Activated T-helper 1 cell treated with anti-CD3 and anti-CD28 coated beads, Interleukin-12 subunit alpha, Interleukin-12 subunit beta, Interleukin-2, Interleukin-4 antibody, amounts not matched to agents 30 ng/mL and 10 ng/mL and 1 ng/mL, durations not matched to agents 14 hours and 24 hours and 36 hours (primary cell): Measurements from ENCODE around the gene PTPN3. TPM values are rescaled to one million over a fixed set of nuclear protein-coding genes. Genes with fewer than 3 reads are reported as not detected.

ENCODE experiments used
- DNase-seq: peaks from one replicate; pipeline ENCODE4 v3.0.0; 2021; ENCODE audit warnings: low spot score
- H3K27ac Mint-ChIP-seq: one replicate; pipeline ENCODE4 v1.8.0; 2021; ENCODE audit warnings: mild to moderate bottlenecking, mixed read lengths
- H3K27me3 Mint-ChIP-seq: one replicate; pipeline ENCODE4 v1.8.0; 2022; ENCODE audit warnings: mild to moderate bottlenecking, moderate library complexity, mixed read lengths; ENCODE audit not compliant: insufficient read depth
- H3K36me3 Mint-ChIP-seq: one replicate; pipeline ENCODE4 v1.8.0; 2021; ENCODE audit warnings: low read depth, mixed read lengths
- H3K4me1 Mint-ChIP-seq: one replicate; pipeline ENCODE4 v1.8.0; 2021; ENCODE audit warnings: low read depth, mixed read lengths
- H3K4me3 Mint-ChIP-seq: one replicate; pipeline ENCODE4 v1.8.0; 2021; ENCODE audit warnings: mild to moderate bottlenecking, moderate library complexity, mixed read lengths
- H3K9me3 Mint-ChIP-seq: one replicate; pipeline ENCODE4 v1.8.0; 2021; ENCODE audit warnings: mixed read lengths
- intact Hi-C: fragments of 100-400 bp; cut with micrococcal nuclease; formaldehyde crosslinking; loops from one replicate; pipeline ENCODE4 v1.15.1; 2024
- total RNA-seq: library from RNA; stranded (reverse); gene quantifications from 2 replicates; pipeline ENCODE4 v1.2.3, GENCODE V29; 2022

The PTPN3 gene
- total RNA-seq, 1 donor from 2014 or later, result 6.6 TPM

- no peak for DNase-seq
- Mint-ChIP-seq H3K27me3 (no peaks in the 10 kb centered on the region), H3K27ac (no peak overlapping the region), H3K9me3 (no peaks in the 10 kb centered on the region), H3K4me1 (peaks cover 51% of the 10 kb centered on the region), H3K4me3 (no peak overlapping the region), H3K36me3 (peaks cover 8% of the 10 kb centered on the region)
- intact Hi-C loops, result loop anchor here (2.0 kb wide), 1 partner anchor 13 kb away; no protein-coding TSS in a partner anchor
Measured at GRCh38 chr9:109419531-109419930, 78.6 kb downstream of the PTPN3 start.

- Mint-ChIP-seq H3K27ac (peak overlapping the region; percentile 70), H3K9me3 (no peaks in the 10 kb centered on the region), H3K27me3 (no peaks in the 10 kb centered on the region), H3K36me3 (peaks cover 8% of the 10 kb centered on the region), H3K4me1 (peaks cover 56% of the 10 kb centered on the region), H3K4me3 (no peak overlapping the region)
- DNase-seq, result no peak
- intact Hi-C loops, result loop anchor here (2.0 kb wide), 1 partner anchor 14 kb away; no protein-coding TSS in a partner anchor
Measured at GRCh38 chr9:109418827-109419226, 79.3 kb downstream of the PTPN3 start.

- H3K4me1 Mint-ChIP-seq, result peaks cover 62% of the 10 kb centered on the region
- intact Hi-C loops, result loop anchor here (2.0 kb wide), 3 partner anchors 15 to 731 kb away; no protein-coding TSS in a partner anchor
- DNase-seq, result no peak
- no peaks in the 10 kb centered on the region for H3K9me3 Mint-ChIP-seq
- H3K4me3 Mint-ChIP-seq, result peak overlapping the region; percentile 58
- H3K27ac Mint-ChIP-seq, result peak overlapping the region; percentile 77
- H3K27me3 Mint-ChIP-seq, result no peaks in the 10 kb centered on the region
- H3K36me3 Mint-ChIP-seq, result peaks cover 8% of the 10 kb centered on the region
Measured at GRCh38 chr9:109417585-109418544, 80.2 kb downstream of the PTPN3 start.

DNA sequence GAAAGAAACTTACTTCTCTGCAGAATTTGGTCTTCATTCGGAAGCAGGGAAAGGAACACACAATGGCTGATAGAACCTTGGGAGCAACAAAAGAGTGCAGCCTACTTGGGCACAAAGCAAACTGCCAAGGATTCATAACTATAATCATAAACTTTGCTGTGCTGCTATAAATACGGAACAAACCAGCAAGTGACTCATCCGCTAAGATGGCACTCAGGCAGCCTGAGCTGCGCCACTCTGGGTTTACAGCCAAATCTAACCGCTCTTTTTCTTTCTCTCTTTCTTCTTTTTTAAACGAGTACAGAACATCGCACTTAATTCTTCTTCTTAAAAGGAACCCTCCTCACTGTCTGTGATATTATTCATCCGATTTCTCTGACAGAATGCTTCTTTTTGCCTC lies 81.1 kb downstream of the PTPN3 start:
- Mint-ChIP-seq H3K27ac (peak overlapping the region; percentile 77), H3K36me3 (peaks cover 8% of the 10 kb centered on the region), H3K4me3 (peak overlapping the region; percentile 58), H3K4me1 (peaks cover 67% of the 10 kb centered on the region), H3K9me3 (no peaks in the 10 kb centered on the region), H3K27me3 (no peaks in the 10 kb centered on the region)
- intact Hi-C loops, result loop anchor here (2.0 kb wide), 2 partner anchors 48 to 732 kb away; no protein-coding TSS in a partner anchor
- DNase-seq, result no peak

DNA sequence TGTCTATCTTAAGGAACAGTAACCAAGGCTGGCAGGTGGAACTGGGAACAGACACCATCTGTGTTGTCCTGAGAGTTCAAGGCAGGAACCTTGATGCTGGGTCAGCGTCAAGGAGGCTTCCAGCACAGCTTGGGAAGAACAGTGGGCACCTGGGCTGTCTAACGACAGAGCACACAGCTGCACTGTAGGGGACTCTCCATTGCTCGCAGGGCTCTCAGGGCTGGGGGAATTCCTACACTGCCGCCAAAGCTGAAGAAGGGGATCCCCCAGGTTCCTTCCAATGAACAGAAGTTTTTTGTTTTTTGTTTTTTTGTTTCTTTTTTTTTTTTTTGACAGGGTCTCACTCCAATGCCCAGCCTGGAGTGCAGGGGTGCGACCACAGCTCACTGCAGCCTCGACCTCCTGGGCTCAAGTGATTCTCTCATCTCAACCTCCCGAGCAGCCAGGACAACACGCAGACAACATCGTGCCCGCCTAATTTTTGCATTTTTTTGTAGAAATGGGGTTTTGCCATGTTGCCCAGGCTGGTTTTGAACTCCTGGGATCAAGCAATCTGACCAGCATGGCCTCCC lies 81.9 kb downstream of the PTPN3 start:
- H3K9me3 Mint-ChIP-seq, result no peaks in the 10 kb centered on the region
- peaks cover 75% of the 10 kb centered on the region for H3K4me1 Mint-ChIP-seq
- no peaks in the 10 kb centered on the region for H3K27me3 Mint-ChIP-seq
- H3K27ac Mint-ChIP-seq, result peak overlapping the region; percentile 77
- peaks cover 8% of the 10 kb centered on the region for H3K36me3 Mint-ChIP-seq
- peak overlapping the region; percentile 49 for H3K4me3 Mint-ChIP-seq
- intact Hi-C loops, result loop anchor here (2.0 kb wide), 2 partner anchors 49 to 733 kb away; no protein-coding TSS in a partner anchor
- DNase-seq, result peak; percentile 52

DNA sequence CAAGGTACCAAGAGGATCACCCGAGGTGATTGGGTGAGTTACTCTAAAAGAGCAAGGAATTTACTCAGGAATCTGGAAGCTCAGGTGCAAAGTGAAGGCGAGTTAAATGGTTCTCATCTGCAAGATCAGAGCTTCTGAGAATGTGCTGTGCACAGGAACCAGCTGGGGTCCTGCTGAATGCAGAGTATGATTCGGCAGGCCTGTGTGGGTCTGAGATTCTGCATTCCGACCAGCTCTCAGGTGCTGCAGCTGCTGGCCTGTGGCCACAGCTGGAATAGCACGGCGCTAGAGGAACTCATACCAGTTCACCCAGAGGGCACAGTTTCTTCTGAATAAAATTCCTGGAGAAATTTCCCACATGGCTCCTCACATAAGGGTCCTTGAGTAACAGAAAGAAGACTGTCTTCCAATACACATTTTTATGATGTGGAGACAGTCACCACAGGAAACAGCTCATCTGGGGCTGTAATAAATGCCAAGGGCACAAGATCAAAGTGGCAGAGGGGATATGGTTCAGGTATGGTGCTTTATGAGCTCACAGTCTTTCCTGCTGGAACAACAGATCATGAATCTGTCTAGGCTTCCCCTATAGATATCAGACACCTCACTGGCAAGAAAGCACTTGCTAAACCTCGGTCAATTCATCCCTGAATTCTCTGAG lies 83.9 kb downstream of the PTPN3 start:
- H3K9me3 Mint-ChIP-seq, result no peaks in the 10 kb centered on the region
- no peaks in the 10 kb centered on the region for H3K27me3 Mint-ChIP-seq
- no peak for DNase-seq
- intact Hi-C loops, result loop anchor here (2.0 to 5.0 kb wide), 4 partner anchors 117 to 527 kb away; partner anchors contain the start of genes ABITRAM and ELP1
- peaks cover 91% of the 10 kb centered on the region for H3K4me1 Mint-ChIP-seq
- H3K27ac Mint-ChIP-seq, result peak overlapping the region; percentile 21
- peaks cover 8% of the 10 kb centered on the region for H3K36me3 Mint-ChIP-seq
- no peak overlapping the region for H3K4me3 Mint-ChIP-seq

GRCh38 chr9:109411798-109412352 lies 86.2 kb downstream of the PTPN3 start:
- DNase-seq, result no peak
- peaks cover 3% of the 10 kb centered on the region for H3K36me3 Mint-ChIP-seq
- peak overlapping the region; percentile 32 for H3K4me3 Mint-ChIP-seq
- H3K4me1 Mint-ChIP-seq, result peaks cover 73% of the 10 kb centered on the region
- H3K27ac Mint-ChIP-seq, result peak overlapping the region; percentile 92
- intact Hi-C loops, result loop anchor here (1.0 to 5.0 kb wide), 8 partner anchors 28 to 525 kb away; partner anchors contain the start of genes ABITRAM, CTNNAL1, ELP1 and EPB41L4B
- H3K9me3 Mint-ChIP-seq, result no peaks in the 10 kb centered on the region
- H3K27me3 Mint-ChIP-seq, result no peaks in the 10 kb centered on the region

GRCh38 chr9:109411069-109411761 lies 86.9 kb downstream of the PTPN3 start:
- DNase-seq, result no peak
- Mint-ChIP-seq H3K36me3 (peaks cover 3% of the 10 kb centered on the region), H3K4me1 (peaks cover 66% of the 10 kb centered on the region), H3K9me3 (no peaks in the 10 kb centered on the region), H3K27me3 (no peaks in the 10 kb centered on the region), H3K4me3 (peak overlapping the region; percentile 65), H3K27ac (peak overlapping the region; percentile 92)
- intact Hi-C loops, result loop anchor here (1.0 to 5.0 kb wide), 8 partner anchors 29 to 524 kb away; partner anchors contain the start of genes ABITRAM, CTNNAL1, ELP1 and EPB41L4B

GRCh38 chr9:109409773-109410397 lies 88.2 kb downstream of the PTPN3 start:
- DNase-seq, result no peak

DNA sequence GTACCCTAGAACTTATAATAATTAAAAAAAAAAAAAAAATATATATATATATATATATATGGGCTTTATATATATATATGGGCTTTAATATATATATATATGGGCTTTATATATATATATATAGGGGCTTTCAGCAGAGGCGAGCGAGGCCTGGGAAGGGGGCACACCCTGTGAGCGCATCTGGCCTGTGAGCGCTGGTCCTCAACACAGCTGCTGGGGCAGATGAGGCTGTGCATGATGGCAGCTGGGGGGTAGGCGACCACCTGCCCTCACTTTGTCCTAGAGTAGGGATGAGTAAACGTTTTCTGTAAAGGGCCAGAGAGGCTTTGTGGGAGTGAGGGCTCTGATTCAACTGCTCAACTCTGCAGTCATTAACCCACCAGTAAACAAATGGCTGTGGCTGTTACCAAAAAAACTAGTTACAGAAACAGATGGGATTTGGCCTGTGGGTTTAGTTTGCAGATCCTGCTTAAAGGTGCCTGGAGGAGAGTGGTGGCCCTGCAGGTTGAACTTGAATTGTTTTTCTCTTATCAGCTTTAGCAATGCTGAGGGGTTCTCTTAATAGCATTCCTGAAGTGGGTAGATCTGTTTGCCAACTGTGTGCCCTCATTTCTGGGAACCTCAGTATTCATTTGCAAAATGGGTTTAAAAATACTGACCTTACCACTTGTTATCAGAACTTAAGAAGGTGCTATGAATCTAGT lies 89.2 kb downstream of the PTPN3 start:
- Mint-ChIP-seq H3K36me3 (no peaks in the 10 kb centered on the region), H3K27me3 (peaks cover 2% of the 10 kb centered on the region), H3K4me3 (peak overlapping the region; percentile 22), H3K9me3 (no peaks in the 10 kb centered on the region), H3K4me1 (peaks cover 43% of the 10 kb centered on the region), H3K27ac (no peak overlapping the region)
- intact Hi-C loops, result no loop called here
- DNase-seq, result no peak

More at GRCh38 chr9:109409773-109410397, 88.2 kb downstream of the PTPN3 start:
- intact Hi-C loops, result loop anchor here (1.0 to 5.0 kb wide), 7 partner anchors 8 to 523 kb away; partner anchors contain the start of genes ABITRAM, CTNNAL1, ELP1 and EPB41L4B
- H3K27ac Mint-ChIP-seq, result peak overlapping the region; percentile 40
- peaks cover 53% of the 10 kb centered on the region for H3K4me1 Mint-ChIP-seq
- H3K27me3 Mint-ChIP-seq, result peaks cover 2% of the 10 kb centered on the region
- H3K4me3 Mint-ChIP-seq, result peak overlapping the region; percentile 70
- no peaks in the 10 kb centered on the region for H3K36me3 Mint-ChIP-seq
- H3K9me3 Mint-ChIP-seq, result no peaks in the 10 kb centered on the region

DNA sequence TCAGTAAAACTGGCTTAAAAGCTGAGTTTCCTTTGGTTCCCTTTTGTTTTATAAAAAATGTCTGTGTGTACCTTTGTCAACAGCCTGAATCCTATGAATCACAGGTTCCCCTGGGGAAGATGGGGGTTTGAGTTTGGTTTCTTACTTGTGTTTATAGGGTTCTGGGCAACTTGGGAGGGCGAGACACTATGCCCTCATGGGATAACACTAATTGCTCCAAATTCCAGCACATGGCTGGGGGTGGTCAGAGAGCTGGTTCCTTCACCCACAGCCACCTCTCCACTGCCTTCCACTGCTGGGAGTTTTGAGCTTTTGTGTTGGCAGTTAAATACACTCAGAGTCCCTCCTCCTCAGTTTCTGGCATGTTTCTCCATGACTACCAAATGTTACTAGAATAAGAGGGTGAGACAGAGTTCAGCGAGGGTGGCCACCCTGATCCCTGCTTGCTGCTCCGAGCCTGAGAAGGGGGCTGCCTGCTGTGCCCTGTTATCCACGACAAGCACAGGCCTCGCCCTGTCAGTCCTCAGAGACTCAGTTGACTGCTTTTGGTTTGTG lies 94.3 kb downstream of the PTPN3 start:
- peaks cover 2% of the 10 kb centered on the region for H3K27me3 Mint-ChIP-seq
- intact Hi-C loops, result no loop called here
- H3K9me3 Mint-ChIP-seq, result no peaks in the 10 kb centered on the region
- H3K4me3 Mint-ChIP-seq, result no peak overlapping the region
- peaks cover 3% of the 10 kb centered on the region for H3K36me3 Mint-ChIP-seq
- no peak for DNase-seq
- H3K27ac Mint-ChIP-seq, result peak overlapping the region; percentile 12
- peaks cover 38% of the 10 kb centered on the region for H3K4me1 Mint-ChIP-seq
